ENCODE results near the gene GDPGP1.

- TF ChIP-seq CTCF (IDR thresholded peaks at IDR 0.05), result no peak
- no peak for TF ChIP-seq POLR2A (IDR thresholded peaks at IDR 0.05)
Observed at GRCh38 chr15:90291679-90292356, 57.8 kb downstream of the GDPGP1 start.
